BE2C (cell line): ENCODE results near the gene PBX4.

Experiments used
- DNase-seq: peaks from one replicate; pipeline ENCODE4 v3.0.0-alpha.2; 2020
- H3K27me3 ChIP-seq: fragments of 250-450 bp; sonication (Bioruptor Pico); 2 replicates; pipeline ENCODE4 v1.5.1; 2020; ENCODE audit warnings: mild to moderate bottlenecking
- H3K36me3 ChIP-seq: fragments of 250-450 bp; sonication (Bioruptor Pico); 2 replicates; pipeline ENCODE4 v1.5.1; 2020; ENCODE audit warnings: mild to moderate bottlenecking
- H3K4me1 ChIP-seq: fragments of 250-450 bp; sonication (Bioruptor Pico); 2 replicates; pipeline ENCODE4 v1.5.1; 2020
- H3K4me3 ChIP-seq: 2 replicates; pipeline ENCODE4 v1.5.1; 2011; ENCODE audit warnings: low read depth, low read length
- H3K9me3 ChIP-seq: fragments of 250-450 bp; sonication (Bioruptor Pico); 2 replicates; pipeline ENCODE4 v1.5.1; 2020
- CTCF ChIP-seq: IDR thresholded peaks from 2 replicates; pipeline ENCODE4 v1.5.1; 2012; ENCODE audit warnings: mild to moderate bottlenecking, low read depth, low read length

The PBX4 gene

DNA sequence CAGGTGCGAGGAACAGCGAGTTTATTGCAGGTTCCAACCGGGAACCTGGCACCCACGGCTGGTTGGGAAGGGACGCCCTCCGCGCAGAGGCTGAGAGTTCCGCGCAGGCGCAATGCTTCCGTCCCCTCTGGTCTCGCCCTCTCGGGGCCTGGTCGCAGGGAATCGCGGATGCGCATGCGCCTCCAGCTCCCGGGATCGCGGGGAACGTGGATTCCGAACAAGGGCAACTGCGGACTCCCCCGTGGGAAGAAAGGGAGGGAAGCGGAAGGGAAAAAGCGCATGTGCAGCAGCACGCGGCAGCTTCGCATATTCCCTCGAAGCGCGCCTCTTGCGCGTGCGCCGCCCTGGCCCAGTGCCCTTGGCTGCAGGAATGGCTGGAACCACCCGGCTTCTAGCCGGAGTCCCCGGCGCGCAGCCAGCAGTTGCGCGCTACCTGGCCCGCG is 104.3 kb downstream of the PBX4 start:
- H3K36me3 ChIP-seq = peaks cover 2% of the 10 kb centered on the region; the same call in 1 of the 2 replicates
- H3K4me1 ChIP-seq = no peaks in the 10 kb centered on the region
- H3K9me3 ChIP-seq = no peaks in the 10 kb centered on the region
- no peak overlapping the region for H3K4me3 ChIP-seq
- no peaks in the 10 kb centered on the region for H3K27me3 ChIP-seq
- no peak for TF ChIP-seq CTCF
- no peak for DNase-seq

GRCh38 chr19:19513682-19514081 is 104.8 kb downstream of the PBX4 start:
- H3K36me3 ChIP-seq = no peaks in the 10 kb centered on the region
- H3K4me1 ChIP-seq = no peaks in the 10 kb centered on the region
- no peak overlapping the region for H3K4me3 ChIP-seq
- no peaks in the 10 kb centered on the region for H3K9me3 ChIP-seq
- H3K27me3 ChIP-seq = no peaks in the 10 kb centered on the region
- no peak for DNase-seq
- no peak for TF ChIP-seq CTCF
